Activated CD8-positive, alpha-beta memory T cell treated with anti-CD3 and anti-CD28 coated beads, Interleukin-2, amount 50 U/mL, for 24 hours (primary cell): ENCODE measurements around the gene PYCARD.
A peak's percentile ranks its signal among the peaks of the same experiment; 100 is the strongest.
"Not testable (repeated sequence)": the region's sequence is repeated elsewhere in the genome, so short reads cannot be mapped to it uniquely, and the experiment has no call there.

ENCODE experiments used
- DNase-seq: peaks from one replicate; pipeline ENCODE4 v3.0.0-alpha.2; 2020; ENCODE audit errors: extremely low read depth

The PYCARD gene

GRCh38 chr16:31190818-31191444 lies 11.6 kb downstream of the PYCARD start:
- DNase-seq: no peak

- DNase-seq: no peak
Measured at GRCh38 chr16:31190061-31190460, 12.5 kb downstream of the PYCARD start.

GRCh38 chr16:31189412-31189778 lies 13.2 kb downstream of the PYCARD start:
- DNase-seq: no peak

- DNase-seq: no peak
Measured at GRCh38 chr16:31188450-31189411, 13.8 kb downstream of the PYCARD start.

- DNase-seq: no peak
Measured at GRCh38 chr16:31187808-31188189, 14.8 kb downstream of the PYCARD start.

- no peak for DNase-seq
Measured at GRCh38 chr16:31186930-31187807, 15.4 kb downstream of the PYCARD start.

- DNase-seq: no peak
Measured at GRCh38 chr16:31186176-31186575, 16.4 kb downstream of the PYCARD start.

GRCh38 chr16:31185339-31185738 lies 17.2 kb downstream of the PYCARD start:
- DNase-seq: no peak

GRCh38 chr16:31184888-31185287 lies 17.7 kb downstream of the PYCARD start:
- no peak for DNase-seq

GRCh38 chr16:31183432-31184428 lies 18.8 kb downstream of the PYCARD start:
- DNase-seq: no peak

- DNase-seq: no peak
Measured at GRCh38 chr16:31182391-31182790, 20.2 kb downstream of the PYCARD start.

GRCh38 chr16:31181102-31181830 lies 21.3 kb downstream of the PYCARD start:
- no peak for DNase-seq

- DNase-seq: peak; percentile 69
Measured at GRCh38 chr16:31179747-31180459, 22.7 kb downstream of the PYCARD start, which contains the start of gene FUS. FUS (plus strand) TSS chr16:31180139; CDS start chr16:31180215, 76 bp downstream.

GRCh38 chr16:31179219-31179746 lies 23.3 kb downstream of the PYCARD start:
- no peak for DNase-seq

GRCh38 chr16:31177136-31177535 lies 25.4 kb downstream of the PYCARD start:
- DNase-seq: no peak

- not testable (repeated sequence) for DNase-seq
Measured at GRCh38 chr16:31170048-31170447, 32.5 kb downstream of the PYCARD start.

- DNase-seq: no peak
Measured at GRCh38 chr16:31168848-31169247, 33.7 kb downstream of the PYCARD start.

GRCh38 chr16:31167315-31167714 lies 35.2 kb downstream of the PYCARD start:
- no peak for DNase-seq

- DNase-seq: no peak
Measured at GRCh38 chr16:31157136-31157535, 45.4 kb downstream of the PYCARD start.
